Kidney epithelial cell (primary cell): ENCODE results near the gene GPR179. TPM values are rescaled to one million over a fixed set of nuclear protein-coding genes. Genes with fewer than 3 reads are reported as not detected.

Experiments
- DNase-seq: peaks from one replicate; pipeline ENCODE4 v3.0.0-alpha.2; 2010; ENCODE audit warnings: low read depth
- H3K27me3 ChIP-seq: 2 replicates; pipeline ENCODE4 v1.6.0; 2011; ENCODE audit warnings: low read length; ENCODE audit not compliant: control insufficient read depth, insufficient read depth
- H3K36me3 ChIP-seq: 2 replicates; pipeline ENCODE4 v1.5.1; 2011; ENCODE audit warnings: low read length; ENCODE audit not compliant: control insufficient read depth, insufficient read depth
- H3K4me3 ChIP-seq: 2 replicates; pipeline ENCODE4 v1.5.1; 2011; ENCODE audit warnings: low read depth, mild to moderate bottlenecking, control low read depth, low read length
- total RNA-seq: library from RNA; depleted of rRNA; stranded (reverse); fragments of >200 nt; gene quantifications from 2 replicates; pipeline ENCODE4 v1.2.3, GENCODE V29; 2015
- TF ChIP-seq, protein P1 (sequence below): IDR thresholded peaks from 2 replicates; pipeline ENCODE4 v1.5.1; 2011; ENCODE audit warnings: mild to moderate bottlenecking, moderate library complexity, low read length, control low read depth, inconsistent platforms; ENCODE audit not compliant: insufficient read depth, poor library complexity, severe bottlenecking

GPR179 gene
- total RNA-seq, 1 donor from 2014 or later, result 0.04 TPM

DNA sequence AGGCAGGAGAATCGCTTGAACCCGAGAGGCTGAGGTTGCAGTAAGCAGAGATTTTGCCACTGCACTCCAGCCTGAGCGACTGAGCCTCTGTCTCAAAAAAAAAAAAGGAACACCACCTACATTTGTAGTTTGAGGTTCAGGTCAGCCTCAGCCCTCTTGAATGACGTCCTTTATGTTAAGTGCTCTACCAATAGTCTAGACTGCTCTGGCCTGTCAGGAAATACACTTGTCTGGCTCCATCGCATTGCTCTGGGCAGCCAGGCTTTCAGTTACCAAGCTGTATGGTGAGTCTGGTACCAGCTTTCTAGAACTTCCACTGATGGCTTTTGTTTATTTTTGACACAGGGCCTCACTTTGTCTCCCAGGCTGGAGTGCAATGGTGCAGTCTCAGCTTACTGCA is 19.3 kb upstream of the GPR179 start:
- H3K4me3 ChIP-seq, result no peak overlapping the region
- peaks cover 2% of the 10 kb centered on the region for H3K36me3 ChIP-seq
- no peaks in the 10 kb centered on the region for H3K27me3 ChIP-seq
- TF ChIP-seq, protein P1, sequence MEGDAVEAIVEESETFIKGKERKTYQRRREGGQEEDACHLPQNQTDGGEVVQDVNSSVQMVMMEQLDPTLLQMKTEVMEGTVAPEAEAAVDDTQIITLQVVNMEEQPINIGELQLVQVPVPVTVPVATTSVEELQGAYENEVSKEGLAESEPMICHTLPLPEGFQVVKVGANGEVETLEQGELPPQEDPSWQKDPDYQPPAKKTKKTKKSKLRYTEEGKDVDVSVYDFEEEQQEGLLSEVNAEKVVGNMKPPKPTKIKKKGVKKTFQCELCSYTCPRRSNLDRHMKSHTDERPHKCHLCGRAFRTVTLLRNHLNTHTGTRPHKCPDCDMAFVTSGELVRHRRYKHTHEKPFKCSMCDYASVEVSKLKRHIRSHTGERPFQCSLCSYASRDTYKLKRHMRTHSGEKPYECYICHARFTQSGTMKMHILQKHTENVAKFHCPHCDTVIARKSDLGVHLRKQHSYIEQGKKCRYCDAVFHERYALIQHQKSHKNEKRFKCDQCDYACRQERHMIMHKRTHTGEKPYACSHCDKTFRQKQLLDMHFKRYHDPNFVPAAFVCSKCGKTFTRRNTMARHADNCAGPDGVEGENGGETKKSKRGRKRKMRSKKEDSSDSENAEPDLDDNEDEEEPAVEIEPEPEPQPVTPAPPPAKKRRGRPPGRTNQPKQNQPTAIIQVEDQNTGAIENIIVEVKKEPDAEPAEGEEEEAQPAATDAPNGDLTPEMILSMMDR, result no peak
- DNase-seq, result no peak

DNA sequence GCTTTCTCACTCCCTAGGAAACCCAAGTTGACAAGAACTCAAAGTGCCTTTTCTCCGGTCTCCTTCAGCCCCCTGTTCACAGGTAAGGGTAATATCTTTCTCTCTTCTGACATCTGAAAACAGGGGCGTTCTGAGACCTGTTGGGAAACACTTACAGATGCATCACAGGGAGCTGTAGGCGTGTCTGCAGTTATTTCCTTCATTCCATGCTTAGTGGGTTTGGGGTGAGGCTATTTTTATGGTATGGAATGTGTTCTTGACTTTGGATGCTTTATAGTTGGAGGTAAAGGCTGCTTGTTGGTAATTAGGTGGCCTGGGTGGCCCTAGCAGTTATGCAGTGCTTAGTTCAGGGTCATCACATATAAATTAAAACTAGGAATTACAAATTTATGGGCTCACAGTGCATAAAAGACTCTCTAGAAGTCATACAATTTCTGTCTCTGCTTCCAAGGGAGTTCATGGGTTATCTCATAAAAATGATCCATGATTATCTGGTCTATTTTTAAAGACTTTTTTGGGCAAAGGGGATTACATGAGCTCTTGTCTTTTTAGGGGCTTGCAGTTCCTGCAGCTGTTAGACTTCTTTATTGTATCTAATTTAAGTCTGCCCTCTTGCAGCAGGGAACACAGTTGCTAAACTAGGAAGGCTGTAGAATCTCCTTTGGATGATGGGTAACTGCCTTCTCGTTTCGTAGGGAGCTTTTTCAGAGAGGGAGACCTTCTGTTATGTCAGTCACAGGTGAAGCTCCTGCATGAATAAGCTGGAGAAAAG is 18.1 kb upstream of the GPR179 start:
- H3K27me3 ChIP-seq, result no peaks in the 10 kb centered on the region
- TF ChIP-seq, protein P1, result no peak
- DNase-seq, result no peak
- peaks cover 2% of the 10 kb centered on the region for H3K36me3 ChIP-seq
- H3K4me3 ChIP-seq, result no peak overlapping the region

DNA sequence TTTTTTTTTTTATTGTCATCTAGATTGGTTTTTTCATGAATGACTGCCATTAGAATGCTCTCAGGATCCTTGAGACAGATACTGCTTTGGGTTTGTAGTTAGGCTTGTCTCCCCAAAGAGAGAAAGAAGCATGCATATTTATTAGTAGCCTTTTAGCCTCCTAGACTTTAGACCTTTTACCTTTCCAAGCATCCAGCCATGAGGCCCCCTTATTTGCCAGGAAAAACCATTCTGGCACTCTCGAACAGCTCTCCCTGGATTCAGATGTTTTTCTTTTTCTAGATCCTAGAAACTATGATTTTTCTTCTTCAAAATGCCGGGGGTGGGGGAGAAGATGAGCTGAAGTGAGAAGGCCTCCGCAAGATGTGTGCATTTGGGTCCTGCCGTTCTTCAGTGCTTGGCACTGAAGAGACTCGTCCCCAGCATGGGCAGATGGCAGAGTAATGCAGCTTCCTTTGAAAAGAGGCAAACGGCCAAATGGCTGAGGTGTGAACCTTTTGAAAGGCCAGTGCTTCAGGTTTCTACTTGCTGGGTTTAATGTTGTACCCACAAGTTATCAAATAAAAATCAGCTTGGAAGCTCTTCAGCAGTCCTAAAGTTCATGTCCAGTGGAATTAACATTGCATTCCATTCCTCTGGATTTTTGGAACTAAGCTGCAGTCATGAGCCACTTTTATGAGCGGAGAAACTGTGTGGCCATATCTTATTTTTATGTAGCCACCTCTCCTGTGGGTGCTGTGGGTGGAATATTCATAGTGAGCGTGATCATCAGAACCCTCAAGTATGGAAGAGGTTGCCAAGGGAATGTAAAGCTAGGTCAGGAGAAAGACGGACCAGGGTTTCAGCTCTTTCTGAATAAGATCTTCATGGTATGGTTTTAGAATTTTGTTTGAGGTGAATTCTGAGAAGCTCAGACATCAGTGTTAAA is 15.1 kb upstream of the GPR179 start:
- DNase-seq, result no peak
- Histone ChIP-seq H3K36me3 (no peaks in the 10 kb centered on the region), H3K27me3 (no peaks in the 10 kb centered on the region), H3K4me3 (no peak overlapping the region)
- TF ChIP-seq, protein P1, result no peak

DNA sequence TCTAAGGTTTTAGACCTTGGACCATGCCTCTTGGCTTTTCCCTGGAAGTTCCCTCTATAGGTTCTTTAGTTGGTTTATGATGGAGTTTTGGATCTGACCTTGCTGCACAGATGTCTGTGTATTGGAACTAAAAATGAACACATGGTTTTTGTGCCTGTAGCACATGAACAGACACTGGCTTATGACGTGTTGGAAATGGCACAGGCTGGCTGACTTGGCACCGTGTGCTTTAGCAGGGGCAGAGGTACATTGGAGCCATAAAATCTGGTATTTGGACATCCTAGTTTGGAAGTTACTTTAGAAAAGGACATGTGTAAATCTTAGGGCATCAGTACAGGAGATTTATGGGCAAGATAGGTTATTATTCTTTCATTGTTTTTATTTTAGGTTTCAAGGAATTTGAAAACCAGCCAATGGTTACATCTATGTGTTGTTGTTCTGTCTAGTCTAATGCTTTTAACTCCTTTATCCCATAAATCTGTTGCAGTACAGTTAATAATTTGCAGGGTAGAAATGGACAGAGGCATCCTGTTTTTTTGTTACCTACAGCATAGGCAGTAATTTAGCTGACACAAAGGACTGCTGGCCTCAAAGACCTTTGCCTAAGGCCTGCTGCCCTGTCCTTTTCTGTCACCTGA is 13.8 kb upstream of the GPR179 start:
- no peaks in the 10 kb centered on the region for H3K36me3 ChIP-seq
- TF ChIP-seq, protein P1, result no peak
- no peak overlapping the region for H3K4me3 ChIP-seq
- H3K27me3 ChIP-seq, result no peaks in the 10 kb centered on the region
- DNase-seq, result no peak

DNA sequence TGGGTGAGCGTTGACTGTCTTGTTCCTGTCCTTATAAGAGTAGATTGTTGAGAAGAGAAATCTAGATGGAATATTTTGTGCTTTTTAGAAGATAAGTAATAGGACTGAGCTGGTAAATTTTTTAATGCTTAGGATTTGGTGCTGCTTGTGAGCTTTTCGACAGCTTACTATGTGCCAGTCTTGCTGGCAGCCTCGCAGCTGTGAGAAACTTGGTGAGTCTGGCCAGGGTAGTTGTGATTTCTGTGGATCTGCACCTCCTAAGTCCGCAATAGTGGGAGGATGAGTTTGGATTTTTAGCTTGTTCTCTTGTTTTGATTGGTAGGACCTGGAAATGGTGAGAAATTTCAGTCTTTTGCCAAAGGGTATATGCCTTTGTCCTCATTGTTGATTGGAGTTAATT is 11.5 kb upstream of the GPR179 start:
- no peak overlapping the region for H3K4me3 ChIP-seq
- TF ChIP-seq, protein P1, result no peak
- no peak for DNase-seq
- H3K36me3 ChIP-seq, result no peaks in the 10 kb centered on the region
- H3K27me3 ChIP-seq, result no peaks in the 10 kb centered on the region
